Right renal pelvis (tissue), 4 donors: ENCODE data around the gene KDF1. TPM values are rescaled to one million over a fixed set of nuclear protein-coding genes. Genes with fewer than 3 reads are reported as not detected.
"Not testable (repeated sequence)": the region's sequence is repeated elsewhere in the genome, so short reads cannot be mapped to it uniquely, and the experiment has no call there.

Experiments
- DNase-seq, 4 donors: peaks; one replicate each; pipeline ENCODE4 v3.0.0-alpha.2; 2013; ENCODE audit warnings: low read depth in 4 of 4, low spot score in 3 of 4, missing footprints in 1 of 4
- polyA plus RNA-seq, 4 donors: library from polyadenylated mRNA; unstranded; fragments of 120-200 nt; gene quantifications; one replicate each; pipeline ENCODE4 v1.2.1, GENCODE V29; 2013; ENCODE audit not compliant: insufficient read length in 4 of 4

Gene KDF1
- polyA plus RNA-seq, 4 donors, result 9.2 to 11.1 (median 10.0) TPM

DNA sequence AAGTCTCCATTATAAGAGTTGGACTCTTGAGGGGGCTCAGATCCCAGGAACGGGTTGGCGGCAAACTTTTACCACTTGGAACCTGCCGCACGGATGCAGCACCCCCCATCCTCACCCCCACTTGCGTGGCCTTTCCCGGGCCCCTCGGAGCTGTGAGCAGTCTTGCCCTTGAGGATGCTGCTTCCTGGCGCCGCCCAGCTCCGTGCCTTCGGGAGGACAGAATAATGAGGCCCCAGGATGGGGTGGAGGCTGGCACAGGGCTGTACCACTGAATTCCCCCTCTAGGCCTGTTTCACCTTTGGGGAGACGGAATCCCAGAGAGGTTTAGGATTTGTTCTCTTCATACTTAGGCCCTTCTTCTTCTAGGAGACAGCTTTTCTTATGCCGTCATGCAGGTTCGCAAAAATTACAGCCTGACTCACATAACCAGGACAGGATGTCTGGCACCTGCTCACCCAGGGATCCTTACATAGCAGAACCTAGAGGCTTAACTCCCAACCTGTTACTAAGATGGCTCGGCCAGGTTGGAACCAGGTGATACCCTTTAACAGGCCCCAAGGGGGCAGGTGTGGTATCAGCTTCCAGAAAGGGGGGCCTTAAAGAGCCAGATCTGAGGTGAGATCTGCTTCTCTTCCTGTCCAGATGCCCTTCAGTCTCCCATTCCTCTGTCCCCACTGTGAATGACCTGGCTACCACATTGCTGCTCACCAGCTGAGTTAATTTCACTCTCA lies 34.7 kb upstream of the KDF1 start:
- no peak for DNase-seq

DNA sequence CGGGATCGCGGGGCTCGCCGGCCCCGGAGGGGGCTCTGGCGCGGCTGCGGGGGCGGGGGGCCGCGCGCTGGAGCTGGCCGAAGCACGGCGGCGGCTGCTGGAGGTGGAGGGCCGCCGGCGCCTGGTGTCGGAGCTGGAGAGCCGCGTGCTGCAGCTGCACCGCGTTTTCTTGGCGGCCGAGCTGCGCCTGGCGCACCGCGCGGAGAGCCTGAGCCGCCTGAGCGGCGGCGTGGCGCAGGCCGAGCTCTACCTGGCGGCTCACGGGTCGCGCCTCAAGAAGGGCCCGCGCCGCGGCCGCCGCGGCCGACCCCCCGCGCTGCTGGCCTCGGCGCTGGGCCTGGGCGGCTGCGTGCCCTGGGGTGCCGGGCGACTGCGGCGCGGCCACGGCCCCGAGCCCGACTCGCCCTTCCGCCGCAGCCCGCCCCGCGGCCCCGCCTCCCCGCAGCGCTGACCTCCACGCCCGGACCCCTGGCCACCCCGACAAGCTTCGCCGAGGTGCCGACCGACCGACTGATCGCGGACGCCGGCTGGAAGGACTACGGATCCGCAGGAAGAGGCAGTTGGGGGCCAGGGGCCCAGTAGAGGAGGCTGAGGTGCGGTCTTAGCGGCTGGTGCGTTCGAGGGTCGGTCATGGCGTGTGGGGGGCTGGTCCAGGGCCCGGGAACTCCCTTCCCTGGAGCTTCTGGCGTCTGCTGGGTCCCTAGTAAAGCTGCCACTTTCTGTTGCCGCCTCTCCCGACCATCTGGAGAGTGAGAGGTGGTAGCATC lies 33.9 kb upstream of the KDF1 start:
- no peak for DNase-seq

- no peak for DNase-seq
Measured at GRCh38 chr1:26993237-26994019, 33.2 kb upstream of the KDF1 start, which contains the start of gene TRNP1. Gene TRNP1 (plus strand): TSS chr1:26993692. CDS start chr1:26993787, 95 bp downstream.

GRCh38 chr1:26991310-26992116 lies 31.2 kb upstream of the KDF1 start:
- no peak for DNase-seq

DNA sequence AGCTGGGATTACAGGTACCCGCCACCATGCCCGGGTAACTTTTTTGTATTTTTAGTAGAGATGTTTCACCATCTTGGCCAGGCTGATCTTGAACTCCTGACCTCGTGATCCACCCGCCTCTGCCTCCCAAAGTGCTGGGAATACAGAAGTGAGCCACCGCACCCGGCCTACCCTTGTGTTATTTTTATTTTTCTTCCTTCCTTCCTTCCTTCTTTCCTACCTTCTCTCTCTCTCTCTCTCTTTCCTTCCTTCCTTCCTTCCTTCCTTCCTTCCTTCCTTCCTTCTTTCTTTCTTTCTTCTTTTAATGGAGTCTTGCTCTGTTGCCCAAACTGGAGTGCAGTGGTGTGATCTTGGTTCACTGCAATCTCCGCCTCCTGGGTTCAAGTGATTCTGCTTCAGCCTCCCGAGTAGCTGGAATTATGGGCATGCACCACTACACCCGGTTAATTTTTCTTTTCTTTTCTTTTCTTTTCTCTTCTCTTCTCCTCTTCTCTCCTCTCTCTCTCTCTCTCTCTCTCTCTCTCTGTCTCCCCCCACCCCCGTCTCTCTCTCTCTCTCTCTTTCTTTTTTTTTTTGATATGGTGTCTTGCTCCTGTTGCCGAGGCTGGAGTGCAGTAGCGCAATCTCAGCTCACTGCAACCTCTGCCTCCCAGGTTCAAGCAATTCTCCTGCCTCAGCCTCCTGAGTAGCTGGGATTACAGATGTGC lies 29.3 kb upstream of the KDF1 start:
- DNase-seq, result not testable (repeated sequence)

DNA sequence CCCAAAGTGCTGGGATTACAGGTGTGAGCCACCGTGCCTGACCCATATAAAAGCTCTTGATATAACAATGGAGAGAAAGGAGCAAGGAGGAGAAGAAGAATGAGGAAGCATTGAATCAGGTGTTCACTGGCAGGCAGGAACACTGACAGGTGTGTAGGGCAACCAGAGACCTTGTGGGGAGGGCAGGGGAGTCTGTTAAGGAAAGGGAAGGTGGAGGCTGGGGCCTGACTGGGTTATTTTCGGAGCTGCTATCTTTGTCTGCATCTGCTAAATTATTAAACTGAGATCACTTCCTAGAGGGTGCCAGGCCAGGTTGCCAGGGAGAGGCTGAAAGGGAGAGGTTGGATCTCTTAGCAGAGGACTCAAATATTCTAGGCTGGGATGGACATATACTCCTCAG lies 26.4 kb upstream of the KDF1 start:
- no peak for DNase-seq

DNA sequence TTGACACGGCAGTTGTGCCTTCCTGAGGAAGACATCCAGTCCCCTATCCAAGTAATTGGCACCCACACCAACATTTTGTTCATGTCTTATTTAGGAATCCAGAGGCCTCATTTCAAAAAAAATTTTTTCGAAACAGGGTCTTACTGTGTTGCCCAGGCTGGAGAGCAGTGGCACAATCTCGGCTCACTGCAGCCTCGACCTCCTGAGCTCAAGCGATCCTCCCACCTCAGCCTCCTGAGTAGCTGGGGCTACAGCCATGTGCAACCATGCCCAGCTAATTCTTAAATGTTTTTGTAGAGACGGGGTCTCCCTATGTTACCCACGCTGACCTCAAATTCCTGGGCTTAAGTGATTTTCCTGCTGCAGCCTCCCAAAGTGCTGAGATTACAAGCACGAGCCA lies 24.0 kb upstream of the KDF1 start:
- DNase-seq, result no peak

GRCh38 chr1:26983863-26984262 lies 23.6 kb upstream of the KDF1 start:
- no peak for DNase-seq

GRCh38 chr1:26981146-26981846 lies 21.0 kb upstream of the KDF1 start:
- DNase-seq, result no peak

DNA sequence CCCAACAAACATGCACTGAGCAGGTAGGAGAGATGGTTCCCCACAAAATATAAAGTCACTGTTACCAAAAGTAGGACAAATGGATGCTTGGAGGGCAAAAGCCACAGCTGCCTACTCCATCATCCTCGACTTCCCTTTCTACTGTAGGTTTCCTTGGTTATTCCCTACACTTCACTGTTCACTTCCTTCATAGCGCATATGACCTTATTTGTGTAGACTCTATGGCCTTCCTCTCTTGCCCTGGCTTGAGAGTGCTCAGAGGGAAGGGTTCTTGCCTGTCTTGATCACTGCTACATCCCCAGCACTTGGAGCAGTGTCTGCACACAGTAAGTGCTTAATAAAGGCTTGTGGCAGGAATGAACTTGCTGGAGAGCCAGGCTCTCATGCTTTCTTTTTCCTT lies 18.6 kb upstream of the KDF1 start:
- DNase-seq, result no peak

DNA sequence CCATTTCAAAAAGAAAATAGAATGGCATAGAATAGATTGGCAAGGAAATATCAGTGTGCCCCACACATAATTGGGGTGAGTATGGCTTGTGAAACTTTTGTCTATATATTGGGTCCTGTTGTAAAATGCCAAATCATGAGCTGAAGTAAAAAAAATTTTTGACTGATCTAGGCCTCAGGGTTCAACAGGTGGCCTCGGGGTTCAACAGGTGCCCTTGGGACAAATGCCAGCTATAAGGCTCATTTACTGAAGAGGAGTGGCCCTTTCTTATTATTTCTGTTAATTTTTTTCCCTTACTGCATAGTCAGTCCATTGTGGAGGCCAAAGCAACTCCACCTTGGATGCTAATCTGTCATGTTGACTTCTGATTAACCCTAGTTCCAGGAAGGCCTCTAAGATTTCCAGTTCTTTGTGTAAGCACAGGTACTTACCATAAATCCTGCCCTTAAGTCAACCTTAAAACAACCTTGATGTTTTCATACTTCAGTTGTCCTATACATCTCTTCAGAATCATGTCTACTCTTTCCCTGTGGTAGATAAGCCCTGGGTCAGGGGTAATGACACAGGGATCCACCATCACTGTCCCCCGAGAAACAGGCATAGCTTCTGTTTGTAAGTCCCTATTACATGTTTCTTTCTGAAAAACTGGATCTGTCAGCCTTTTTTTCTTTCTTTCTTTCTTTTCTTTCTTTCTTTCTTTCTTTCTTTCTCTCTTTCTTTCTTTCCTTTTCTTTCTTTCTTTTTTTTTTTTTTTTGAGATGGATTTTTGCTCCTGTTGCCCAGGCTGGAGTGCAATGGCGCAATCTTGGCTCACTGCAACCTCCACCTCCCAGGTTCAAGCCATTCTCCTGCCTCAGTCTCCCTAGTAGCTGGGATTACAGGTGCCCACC lies 16.6 kb upstream of the KDF1 start:
- no peak for DNase-seq

GRCh38 chr1:26972821-26973220 lies 12.6 kb upstream of the KDF1 start:
- DNase-seq, result no peak

DNA sequence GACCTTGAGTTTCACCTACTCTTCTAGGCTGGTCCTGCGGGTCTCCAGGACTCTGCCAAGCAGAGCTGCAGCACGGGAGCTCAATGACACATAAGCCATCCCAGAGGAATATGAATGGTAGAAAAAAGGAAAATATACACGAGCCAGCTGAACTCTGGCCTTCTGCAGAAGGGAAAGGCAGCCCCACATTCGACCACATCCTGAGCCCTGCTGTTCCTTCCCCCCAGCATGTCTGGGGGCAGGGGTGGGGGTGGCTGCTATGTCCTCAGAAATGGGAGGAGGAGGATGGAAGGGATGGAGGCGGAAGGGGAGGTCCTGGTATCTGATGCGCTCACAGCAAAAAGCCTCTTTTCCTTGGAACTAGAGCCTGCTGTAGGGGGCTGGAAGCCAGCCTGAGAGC lies 12.1 kb upstream of the KDF1 start:
- no peak for DNase-seq

DNA sequence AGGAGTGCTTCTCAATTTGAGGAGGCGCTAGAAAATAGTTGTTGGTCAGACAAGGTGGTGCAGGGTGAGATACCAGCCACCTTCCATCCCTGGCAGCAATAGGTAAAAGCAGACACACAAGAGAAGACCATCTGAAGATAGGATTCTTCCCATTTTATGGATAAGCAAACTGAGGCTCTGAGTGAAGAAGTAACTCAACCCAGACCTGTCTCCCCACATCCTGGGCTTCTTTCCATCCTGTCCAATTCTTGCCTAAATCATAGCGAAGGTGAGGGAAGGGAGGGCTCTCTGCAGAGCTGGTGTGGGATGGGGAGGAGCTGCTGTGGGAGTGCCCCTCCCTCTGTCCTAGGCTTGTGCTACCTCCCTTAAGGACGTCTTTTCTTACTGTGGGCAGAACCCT lies 11.3 kb upstream of the KDF1 start:
- DNase-seq, result no peak

DNA sequence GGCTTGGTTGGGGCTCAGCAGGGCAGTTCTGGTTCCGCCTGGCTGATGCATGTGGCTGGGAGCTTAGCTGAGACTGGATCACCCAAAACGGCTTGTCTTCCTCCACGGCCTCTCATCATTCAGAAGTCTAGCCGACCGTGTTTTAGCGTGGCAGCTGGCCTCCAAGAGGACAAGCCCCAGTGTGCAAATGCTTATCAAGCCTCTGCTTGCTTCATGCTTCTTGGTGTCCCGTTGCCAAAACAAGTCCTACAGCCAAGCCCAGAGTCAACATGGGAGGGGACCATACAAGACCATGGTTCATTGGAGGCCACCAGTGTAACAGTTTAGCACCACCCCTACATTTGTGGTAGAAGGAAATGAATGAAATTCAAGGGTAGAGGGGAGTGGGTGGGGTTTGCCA lies 10.5 kb upstream of the KDF1 start:
- no peak for DNase-seq

GRCh38 chr1:26965628-26966027 lies 5.4 kb upstream of the KDF1 start:
- DNase-seq, result no peak

DNA sequence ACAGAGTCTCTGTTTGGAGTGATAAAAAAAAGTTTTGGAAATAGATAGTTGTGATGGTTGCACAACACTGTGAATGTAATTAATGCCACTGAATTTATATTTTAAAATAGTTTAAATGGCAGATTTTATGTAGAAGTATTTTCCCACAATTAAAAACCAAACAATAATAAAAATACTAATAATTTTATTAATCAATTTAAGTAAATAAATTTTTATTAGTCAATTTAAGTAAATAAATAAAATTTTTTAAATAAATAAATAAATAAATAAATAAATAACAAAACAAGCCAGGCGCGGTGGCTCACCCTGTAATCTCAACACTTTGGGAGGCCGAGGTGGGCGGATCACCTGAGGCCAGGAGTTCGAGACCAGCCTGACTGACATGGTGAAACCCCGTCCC lies 4.9 kb upstream of the KDF1 start:
- DNase-seq, result no peak

DNA sequence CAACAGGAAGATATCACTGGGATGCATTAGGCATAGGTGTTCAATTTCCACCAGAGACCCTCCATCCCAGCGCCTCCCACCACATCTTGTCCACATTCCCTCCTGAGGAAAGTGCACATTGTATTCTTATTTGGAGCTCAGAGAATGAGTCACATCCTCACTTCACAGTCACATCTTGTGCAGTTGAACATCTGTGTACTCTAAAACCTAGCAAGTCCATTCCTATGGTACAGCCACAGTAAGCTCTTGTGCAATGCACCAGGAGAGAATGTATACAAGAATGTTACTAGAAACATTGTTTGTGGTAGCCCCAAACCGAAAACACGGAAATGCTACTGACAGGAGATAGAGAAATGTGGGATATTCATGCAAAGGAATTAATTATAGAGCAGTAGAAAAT lies 1.6 kb upstream of the KDF1 start:
- DNase-seq, result no peak
